IMR-90 (cell line): Measurements from ENCODE around the gene ASTN2.

Experiments used
- POLR2A ChIP-seq: IDR thresholded peaks from 2 replicates; pipeline ENCODE4 v1.6.1; 2012; ENCODE audit warnings: mild to moderate bottlenecking, low read depth, low read length
- TF ChIP-seq, protein P1 (sequence below): conservative IDR thresholded peaks from 2 replicates; pipeline ENCODE4 v1.5.1; 2012; ENCODE audit warnings: mild to moderate bottlenecking, low read depth, low read length, improper control_type of control experiment

GRCh38 chr9:116541402-116541801, 873.5 kb downstream of the ASTN2 start:
- TF ChIP-seq POLR2A: no peak
- TF ChIP-seq, protein P1, sequence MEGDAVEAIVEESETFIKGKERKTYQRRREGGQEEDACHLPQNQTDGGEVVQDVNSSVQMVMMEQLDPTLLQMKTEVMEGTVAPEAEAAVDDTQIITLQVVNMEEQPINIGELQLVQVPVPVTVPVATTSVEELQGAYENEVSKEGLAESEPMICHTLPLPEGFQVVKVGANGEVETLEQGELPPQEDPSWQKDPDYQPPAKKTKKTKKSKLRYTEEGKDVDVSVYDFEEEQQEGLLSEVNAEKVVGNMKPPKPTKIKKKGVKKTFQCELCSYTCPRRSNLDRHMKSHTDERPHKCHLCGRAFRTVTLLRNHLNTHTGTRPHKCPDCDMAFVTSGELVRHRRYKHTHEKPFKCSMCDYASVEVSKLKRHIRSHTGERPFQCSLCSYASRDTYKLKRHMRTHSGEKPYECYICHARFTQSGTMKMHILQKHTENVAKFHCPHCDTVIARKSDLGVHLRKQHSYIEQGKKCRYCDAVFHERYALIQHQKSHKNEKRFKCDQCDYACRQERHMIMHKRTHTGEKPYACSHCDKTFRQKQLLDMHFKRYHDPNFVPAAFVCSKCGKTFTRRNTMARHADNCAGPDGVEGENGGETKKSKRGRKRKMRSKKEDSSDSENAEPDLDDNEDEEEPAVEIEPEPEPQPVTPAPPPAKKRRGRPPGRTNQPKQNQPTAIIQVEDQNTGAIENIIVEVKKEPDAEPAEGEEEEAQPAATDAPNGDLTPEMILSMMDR: no peak
